H1 (cell line): ENCODE data around the gene ABLIM1. TPM values are rescaled to one million over a fixed set of nuclear protein-coding genes. Genes with fewer than 3 reads are reported as not detected.

ENCODE experiments used
- BCL11A ChIP-seq, 2 experiments: IDR thresholded peaks; one replicate each; pipeline ENCODE4 v1.6.1; 2011; ENCODE audit warnings: low read depth in 2 of 2, low read length in 2 of 2, mild to moderate bottlenecking in 2 of 2
- JUND ChIP-seq: IDR thresholded peaks from 2 replicates; pipeline ENCODE4 v1.6.1; 2011; ENCODE audit warnings: mild to moderate bottlenecking, improper control_type of control experiment, low read length
- NRF1 ChIP-seq: IDR thresholded peaks from 2 replicates; pipeline ENCODE4 v1.6.1; 2011; ENCODE audit warnings: mild to moderate bottlenecking, low read depth, low read length, improper control_type of control experiment
- PHF8 ChIP-seq: fragments of 200-600 bp; sonication (generic); conservative IDR thresholded peaks from 2 replicates; pipeline ENCODE4 v1.7.1; 2012; ENCODE audit warnings: low read depth, mild to moderate bottlenecking, inconsistent platforms, low read length, moderate library complexity
- polyA plus RNA-seq, 7 experiments: library from polyadenylated mRNA; depleted of rRNA in 3 of 7; stranded (reverse) in 5 of 7; unstranded in 2 of 7; fragments of >200 nt in 5 of 7; fragments of 200-250 nt in 2 of 7; gene quantifications; 1 replicate in 5 of 7; 2 replicates in 1 of 7; 4 replicates in 1 of 7; pipeline versions ENCODE4 v1.2.1 to v1.2.3, GENCODE V29; 2011 to 2013; ENCODE audit warnings: missing spikeins in 2 of 7, mixed read lengths in 2 of 7
- total RNA-seq: library from RNA; stranded (reverse); fragmentation: NEBNext Ultra II Directional; extraction: Animal tissue kit (Norgen Biotek cat#: 25700); gene quantifications from 2 replicates; pipeline ENCODE4 v1.2.1, GENCODE V29; 2021
- TF ChIP-seq, protein P1 (sequence below): IDR thresholded peaks from 2 replicates; pipeline ENCODE4 v1.6.1; 2012; ENCODE audit warnings: inconsistent platforms

ABLIM1 gene
- total and polyA plus RNA-seq, 2 of the 8 experiments (the other 6 are each of a cell fraction or from before 2014, with no cell fraction given) = 51.2 to 51.7 TPM

DNA sequence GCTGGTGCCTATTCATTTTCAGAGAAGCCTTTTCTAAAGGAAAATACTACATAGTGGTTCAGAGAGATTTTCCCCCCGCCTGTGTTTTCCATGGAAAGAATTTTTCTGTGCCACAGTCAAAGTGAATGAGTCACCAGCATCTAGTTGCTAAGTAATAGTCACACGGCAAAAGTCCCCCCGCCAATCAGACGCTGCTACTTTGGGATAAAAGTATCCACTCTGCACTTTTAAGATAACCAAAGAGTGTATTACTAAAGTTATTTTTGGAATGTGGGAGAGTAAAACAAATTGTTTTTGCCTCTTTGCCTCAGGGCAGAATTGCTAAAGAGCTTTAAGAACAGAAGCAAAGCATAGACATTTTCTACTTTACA lies 23.5 kb downstream of the ABLIM1 start (continued):
- TF ChIP-seq, protein P1, sequence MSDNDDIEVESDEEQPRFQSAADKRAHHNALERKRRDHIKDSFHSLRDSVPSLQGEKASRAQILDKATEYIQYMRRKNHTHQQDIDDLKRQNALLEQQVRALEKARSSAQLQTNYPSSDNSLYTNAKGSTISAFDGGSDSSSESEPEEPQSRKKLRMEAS = no peak
- TF ChIP-seq NRF1 (no peak), PHF8 (no peak), BCL11A (IDR thresholded peaks at IDR 0.05; ENCODE audit: low read depth in 2 of 2, low read length in 2 of 2) (no peak), JUND (no peak)
